Neural progenitor cell (in vitro differentiated cells): Measurements from ENCODE around the gene ST6GAL2. TPM values are rescaled to one million over a fixed set of nuclear protein-coding genes. Genes with fewer than 3 reads are reported as not detected.

Experiments
- DNase-seq: peaks from one replicate; pipeline ENCODE4 v3.0.0-alpha.2; 2016; ENCODE audit warnings: low spot score
- H2AFZ ChIP-seq: fragments of 200-600 bp; sonication (generic); replicated peaks from 2 replicates; pipeline ENCODE4 v1.6.1; 2016; ENCODE audit warnings: antibody characterized with exemption
- H3F3A ChIP-seq: fragments of 200-600 bp; sonication (generic); 2 replicates; pipeline ENCODE4 v1.6.1; 2016; ENCODE audit warnings: antibody characterized with exemption, low read depth
- H3K27ac ChIP-seq: fragments of 200-600 bp; sonication (generic); 2 replicates; pipeline ENCODE4 v1.5.1; 2016; ENCODE audit warnings: mild to moderate bottlenecking
- H3K27me3 ChIP-seq: fragments of 200-600 bp; sonication (generic); 2 replicates; pipeline ENCODE4 v1.6.1; 2016; ENCODE audit warnings: mild to moderate bottlenecking, moderate library complexity
- H3K36me3 ChIP-seq: fragments of 200-600 bp; sonication (generic); 2 replicates; pipeline ENCODE4 v1.5.1; 2016
- H3K4me1 ChIP-seq: fragments of 200-600 bp; sonication (generic); 2 replicates; pipeline ENCODE4 v1.6.1; 2016; ENCODE audit warnings: mixed run types
- H3K4me2 ChIP-seq: fragments of 200-600 bp; sonication (generic); 2 replicates; pipeline ENCODE4 v1.6.1; 2016
- H3K4me3 ChIP-seq: fragments of 200-600 bp; sonication (generic); 2 replicates; pipeline ENCODE4 v1.5.1; 2016
- H3K79me2 ChIP-seq: fragments of 200-600 bp; sonication (generic); 2 replicates; pipeline ENCODE4 v1.6.1; 2016; ENCODE audit warnings: low read depth
- H3K9ac ChIP-seq: fragments of 200-600 bp; sonication (generic); 2 replicates; pipeline ENCODE4 v1.6.1; 2016
- H3K9me3 ChIP-seq: fragments of 200-600 bp; sonication (generic); 2 replicates; pipeline ENCODE4 v1.5.1; 2016; ENCODE audit warnings: low read depth
- H4K20me1 ChIP-seq: fragments of 200-600 bp; sonication (generic); 2 replicates; pipeline ENCODE4 v1.6.1; 2016; ENCODE audit warnings: low read depth
- H3K27ac Mint-ChIP-seq: 3 replicates; pipeline ENCODE4 v1.8.0; 2021; ENCODE audit warnings: mixed read lengths
- H3K27me3 Mint-ChIP-seq: 2 replicates; pipeline ENCODE4 v1.8.0; 2022; ENCODE audit warnings: low read depth, mild to moderate bottlenecking, inconsistent platforms, moderate library complexity, mixed read lengths; ENCODE audit not compliant: insufficient read depth
- H3K36me3 Mint-ChIP-seq: 3 replicates; pipeline ENCODE4 v1.8.0; 2021; ENCODE audit warnings: mixed read lengths
- H3K4me1 Mint-ChIP-seq: 3 replicates; pipeline ENCODE4 v1.8.0; 2021; ENCODE audit warnings: mixed read lengths
- H3K4me3 Mint-ChIP-seq: 3 replicates; pipeline ENCODE4 v1.8.0; 2021; ENCODE audit warnings: mild to moderate bottlenecking, moderate library complexity, mixed read lengths
- H3K9me3 Mint-ChIP-seq: 3 replicates; pipeline ENCODE4 v1.8.0; 2020; ENCODE audit warnings: mixed read lengths
- CTCF ChIP-seq: fragments of 200-600 bp; sonication (generic); IDR thresholded peaks from 2 replicates; pipeline ENCODE4 v1.5.1; 2017; ENCODE audit warnings: antibody characterized with exemption, mild to moderate bottlenecking
- EZH2 ChIP-seq: fragments of 200-600 bp; sonication (generic); IDR thresholded peaks from 2 replicates; pipeline ENCODE4 v1.6.1; 2017; ENCODE audit warnings: antibody characterized with exemption, mild to moderate bottlenecking, moderate library complexity
- EZH2phosphoT487 ChIP-seq: fragments of 200-600 bp; sonication (generic); IDR thresholded peaks from 2 replicates; pipeline ENCODE4 v1.6.1; 2017; ENCODE audit warnings: antibody characterized with exemption
- total RNA-seq: library from RNA; depleted of rRNA; stranded (reverse); fragments of >200 nt; gene quantifications from 2 replicates; pipeline ENCODE4 v1.2.3, GENCODE V29; 2015; ENCODE audit warnings: low replicate concordance

ST6GAL2 gene
- total RNA-seq, 1 donor from 2014 or later, result 10.1 TPM

- Histone ChIP-seq H3K27me3 (no peaks in the 10 kb centered on the region), H3K4me1 (peaks cover 17% of the 10 kb centered on the region), H3F3A (peaks cover 3% of the 10 kb centered on the region), H3K9me3 (no peaks in the 10 kb centered on the region), H3K27ac (no peak overlapping the region), H3K4me2 (no peak overlapping the region), H4K20me1 (no peaks in the 10 kb centered on the region), H3K79me2 (no peaks in the 10 kb centered on the region), H3K36me3 (no peaks in the 10 kb centered on the region), H3K4me3 (no peak overlapping the region), H2AFZ (no peak overlapping the region), H3K9ac (no peak overlapping the region)
- no peak for DNase-seq
- peaks cover 45% of the 10 kb centered on the region for H3K36me3 Mint-ChIP-seq
- TF ChIP-seq CTCF, result no peak
- TF ChIP-seq EZH2phosphoT487, result no peak
- no peak for TF ChIP-seq EZH2
- H3K27ac Mint-ChIP-seq, result peak overlapping the region; percentile 47
- no peak overlapping the region for H3K4me3 Mint-ChIP-seq
- peaks cover 34% of the 10 kb centered on the region for H3K9me3 Mint-ChIP-seq
- H3K27me3 Mint-ChIP-seq, result peaks cover 9% of the 10 kb centered on the region
- peaks cover 26% of the 10 kb centered on the region for H3K4me1 Mint-ChIP-seq
These were observed 28.0 kb downstream of the ST6GAL2 start for GRCh38 chr2:106857882-106858478.

GRCh38 chr2:106853631-106854030 lies 32.3 kb downstream of the ST6GAL2 start:
- H3K9me3 ChIP-seq, result no peaks in the 10 kb centered on the region

GRCh38 chr2:106851881-106852501 lies 34.0 kb downstream of the ST6GAL2 start:
- Mint-ChIP-seq H3K27ac (peak overlapping the region; percentile 86), H3K36me3 (peaks cover 2% of the 10 kb centered on the region)
- TF ChIP-seq EZH2phosphoT487 (no peak), EZH2 (no peak), CTCF (peak; percentile 38)

More at GRCh38 chr2:106853631-106854030, 32.3 kb downstream of the ST6GAL2 start:
- peaks cover 20% of the 10 kb centered on the region for H4K20me1 ChIP-seq
- peaks cover 31% of the 10 kb centered on the region for H3F3A ChIP-seq
- H3K27ac ChIP-seq, result no peak overlapping the region
- TF ChIP-seq CTCF, result no peak
- no peak for TF ChIP-seq EZH2
- no peak for TF ChIP-seq EZH2phosphoT487
- no peaks in the 10 kb centered on the region for H3K79me2 ChIP-seq
- Mint-ChIP-seq H3K4me1 (peaks cover 70% of the 10 kb centered on the region), H3K27me3 (peaks cover 7% of the 10 kb centered on the region), H3K36me3 (peaks cover 15% of the 10 kb centered on the region), H3K9me3 (peaks cover 10% of the 10 kb centered on the region), H3K4me3 (peak overlapping the region; percentile 74), H3K27ac (peak overlapping the region; percentile 86)
- no peak overlapping the region for H3K4me2 ChIP-seq
- H3K4me1 ChIP-seq, result peaks cover 55% of the 10 kb centered on the region
- no peak overlapping the region for H3K9ac ChIP-seq
- H3K4me3 ChIP-seq, result no peak overlapping the region
- H3K27me3 ChIP-seq, result no peaks in the 10 kb centered on the region
- H2AFZ ChIP-seq, result no peak overlapping the region
- DNase-seq, result no peak
- no peaks in the 10 kb centered on the region for H3K36me3 ChIP-seq

More at GRCh38 chr2:106851881-106852501, 34.0 kb downstream of the ST6GAL2 start:
- Histone ChIP-seq H3K9ac (no peak overlapping the region), H3F3A (peaks cover 31% of the 10 kb centered on the region), H3K27me3 (no peaks in the 10 kb centered on the region), H3K4me2 (peak overlapping the region; percentile 29), H3K4me3 (peak overlapping the region; percentile 2), H3K4me1 (peaks cover 70% of the 10 kb centered on the region), H2AFZ (no peak overlapping the region), H3K27ac (peak overlapping the region; percentile 35), H3K9me3 (no peaks in the 10 kb centered on the region), H3K79me2 (no peaks in the 10 kb centered on the region), H3K36me3 (no peaks in the 10 kb centered on the region), H4K20me1 (peaks cover 20% of the 10 kb centered on the region)
- Mint-ChIP-seq H3K4me3 (peak overlapping the region; percentile 67), H3K9me3 (no peaks in the 10 kb centered on the region), H3K27me3 (peaks cover 5% of the 10 kb centered on the region), H3K4me1 (peaks cover 85% of the 10 kb centered on the region)
- DNase-seq, result peak; percentile 75
